Activated CD8-positive, alpha-beta T cell treated with anti-CD3 and anti-CD28 coated beads for 36 hours (primary cell): ENCODE results near the gene PAK1. TPM values are rescaled to one million over a fixed set of nuclear protein-coding genes. Genes with fewer than 3 reads are reported as not detected.

ENCODE experiments used
- ATAC-seq: fragments of 200-7000 bp; cut with Tn5 transposase; one replicate; pipeline ENCODE4 v1.10.0; 2021; ENCODE audit warnings: mild to moderate bottlenecking, moderate library complexity
- CTCF ChIA-PET: fragments of 350-600 bp; sonication (Branson Sonifier 250); formaldehyde crosslinking; loops from one replicate; lab custom pipeline; 2021; ENCODE audit warnings: antibody characterized with exemption; lab: Charles Lee
- POLR2A ChIA-PET: fragments of 350-600 bp; sonication (Branson Sonifier 250); formaldehyde crosslinking; loops from one replicate; lab custom pipeline; 2021; ENCODE audit warnings: antibody characterized with exemption; lab: Charles Lee
- DNase-seq: peaks from one replicate; pipeline ENCODE4 v3.0.0-alpha.2; 2020
- H3K27ac Mint-ChIP-seq: one replicate; pipeline ENCODE4 v1.8.0; 2021; ENCODE audit warnings: mild to moderate bottlenecking, mixed read lengths
- H3K27me3 Mint-ChIP-seq: one replicate; pipeline ENCODE4 v1.8.0; 2021; ENCODE audit warnings: mixed read lengths
- H3K36me3 Mint-ChIP-seq: one replicate; pipeline ENCODE4 v1.8.0; 2021; ENCODE audit warnings: low read depth, mixed read lengths
- H3K4me1 Mint-ChIP-seq: one replicate; pipeline ENCODE4 v1.8.0; 2021; ENCODE audit warnings: low read depth, mixed read lengths
- H3K4me3 Mint-ChIP-seq: one replicate; pipeline ENCODE4 v1.8.0; 2021; ENCODE audit warnings: mild to moderate bottlenecking, moderate library complexity, mixed read lengths
- H3K9me3 Mint-ChIP-seq: one replicate; pipeline ENCODE4 v1.8.0; 2021; ENCODE audit warnings: mixed read lengths
- CTCF ChIP-seq: fragments of 200-600 bp; IDR thresholded peaks from one replicate; pipeline ENCODE4 v1.8.0; 2022; ENCODE audit warnings: antibody characterized with exemption, mild to moderate bottlenecking
- intact Hi-C: fragments of 100-400 bp; cut with micrococcal nuclease; formaldehyde crosslinking; loops from one replicate; pipeline ENCODE4 v1.10.0; 2022
- total RNA-seq, 2 experiments: library from RNA; stranded (reverse); gene quantifications; one replicate each; pipeline ENCODE4 v1.2.3, GENCODE V29; 2021

The PAK1 gene
- total RNA-seq, 2 experiments from 2014 or later, result 43.8 to 49.9 TPM

DNA sequence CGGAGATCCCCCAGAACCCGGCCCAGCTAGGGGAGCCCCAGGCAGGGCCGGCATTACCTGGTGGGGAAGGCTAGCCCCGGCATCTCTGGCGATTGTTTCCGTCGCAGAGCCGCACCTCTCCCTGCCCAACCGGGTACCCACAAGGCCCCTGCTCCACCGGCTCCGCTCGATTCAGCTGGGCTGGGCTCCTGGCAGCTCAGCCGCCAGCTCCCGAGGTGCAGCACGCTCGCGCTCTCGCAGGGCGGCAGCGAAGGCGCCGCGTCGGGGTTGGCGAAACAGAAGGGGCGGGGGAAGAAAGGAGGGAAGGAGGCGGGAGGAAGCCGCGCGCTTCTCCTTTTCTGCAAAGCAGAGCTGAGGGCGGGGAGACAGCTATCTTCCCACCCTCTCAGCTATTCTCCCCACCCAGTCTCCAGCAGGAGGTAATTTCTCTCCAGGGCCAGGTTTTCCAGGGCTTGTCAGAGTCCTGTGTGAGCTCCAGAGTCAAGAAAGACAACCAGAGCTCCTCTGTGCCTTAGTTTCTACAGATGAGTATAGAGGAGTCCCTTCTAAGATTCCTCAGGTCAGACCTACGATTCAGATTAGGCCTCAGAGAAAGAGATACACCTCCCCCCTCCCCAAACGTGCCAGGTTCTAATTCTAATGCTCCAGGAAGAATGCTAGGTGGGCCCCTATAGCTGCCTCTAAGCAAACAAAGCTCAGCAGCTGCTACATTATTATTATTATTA, 62.0 kb downstream of the PAK1 start:
- ChIA-PET POLR2A (interaction anchor here (0.8 to 1.1 kb wide), 4 partner anchors 9 to 103 kb away, joined by 3 to 5 read pairs (median 3); no protein-coding TSS in a partner anchor), CTCF (interaction anchor here (0.5 to 1.9 kb wide), 11 partner anchors 9 to 285 kb away, joined by 3 to 8 read pairs (median 3); no protein-coding TSS in a partner anchor)
- intact Hi-C loops, result no loop called here
- DNase-seq (peak; percentile 87), ATAC-seq (peak; percentile 97)
- no peaks in the 10 kb centered on the region for H3K27me3 Mint-ChIP-seq
- no peaks in the 10 kb centered on the region for H3K9me3 Mint-ChIP-seq
- H3K4me3 Mint-ChIP-seq, result peak overlapping the region; percentile 92
- TF ChIP-seq CTCF, result no peak
- peaks cover 45% of the 10 kb centered on the region for H3K4me1 Mint-ChIP-seq
- H3K36me3 Mint-ChIP-seq, result peaks cover 6% of the 10 kb centered on the region
- peak overlapping the region; percentile 79 for H3K27ac Mint-ChIP-seq

DNA sequence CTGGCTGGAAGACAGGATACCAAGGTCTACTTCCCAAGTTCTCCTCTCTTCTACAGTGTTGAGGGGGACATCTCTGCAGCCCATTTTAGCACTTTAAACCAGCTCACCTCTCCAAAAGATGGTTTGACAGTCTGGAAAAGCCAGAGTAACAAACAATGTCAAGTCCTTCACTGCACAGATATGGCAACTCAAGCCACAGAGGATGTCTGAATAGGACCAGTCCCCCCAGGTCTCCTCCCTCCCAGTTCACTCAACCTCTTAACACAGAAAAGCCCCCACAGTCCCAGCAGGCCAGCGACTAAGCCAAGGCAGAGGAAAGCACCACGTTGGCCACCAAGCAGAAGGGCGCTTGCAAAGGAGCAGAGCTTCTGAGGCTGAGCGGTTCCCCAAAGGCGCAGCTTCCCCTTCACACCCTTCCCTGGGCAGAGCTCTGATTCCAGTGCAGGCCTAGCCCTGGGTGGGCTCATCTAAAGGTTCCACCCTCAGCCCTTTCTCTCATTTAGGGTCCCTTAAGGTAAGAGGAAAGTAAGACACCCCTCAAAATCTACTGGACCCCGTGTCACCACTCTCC, 62.7 kb downstream of the PAK1 start:
- ChIA-PET CTCF (interaction anchor here (0.5 to 1.9 kb wide), 10 partner anchors 8 to 284 kb away, joined by 3 to 8 read pairs (median 4); no protein-coding TSS in a partner anchor), POLR2A (interaction anchor here (0.8 to 1.1 kb wide), 3 partner anchors 8 to 104 kb away, joined by 3 to 5 read pairs (median 3); no protein-coding TSS in a partner anchor)
- H3K9me3 Mint-ChIP-seq, result no peaks in the 10 kb centered on the region
- H3K4me1 Mint-ChIP-seq, result peaks cover 45% of the 10 kb centered on the region
- peak; percentile 43 for DNase-seq
- TF ChIP-seq CTCF, result no peak
- peak; percentile 47 for ATAC-seq
- no peaks in the 10 kb centered on the region for H3K27me3 Mint-ChIP-seq
- H3K36me3 Mint-ChIP-seq, result peaks cover 6% of the 10 kb centered on the region
- peak overlapping the region; percentile 79 for H3K27ac Mint-ChIP-seq
- H3K4me3 Mint-ChIP-seq, result peak overlapping the region; percentile 92
- intact Hi-C loops, result no loop called here

DNA sequence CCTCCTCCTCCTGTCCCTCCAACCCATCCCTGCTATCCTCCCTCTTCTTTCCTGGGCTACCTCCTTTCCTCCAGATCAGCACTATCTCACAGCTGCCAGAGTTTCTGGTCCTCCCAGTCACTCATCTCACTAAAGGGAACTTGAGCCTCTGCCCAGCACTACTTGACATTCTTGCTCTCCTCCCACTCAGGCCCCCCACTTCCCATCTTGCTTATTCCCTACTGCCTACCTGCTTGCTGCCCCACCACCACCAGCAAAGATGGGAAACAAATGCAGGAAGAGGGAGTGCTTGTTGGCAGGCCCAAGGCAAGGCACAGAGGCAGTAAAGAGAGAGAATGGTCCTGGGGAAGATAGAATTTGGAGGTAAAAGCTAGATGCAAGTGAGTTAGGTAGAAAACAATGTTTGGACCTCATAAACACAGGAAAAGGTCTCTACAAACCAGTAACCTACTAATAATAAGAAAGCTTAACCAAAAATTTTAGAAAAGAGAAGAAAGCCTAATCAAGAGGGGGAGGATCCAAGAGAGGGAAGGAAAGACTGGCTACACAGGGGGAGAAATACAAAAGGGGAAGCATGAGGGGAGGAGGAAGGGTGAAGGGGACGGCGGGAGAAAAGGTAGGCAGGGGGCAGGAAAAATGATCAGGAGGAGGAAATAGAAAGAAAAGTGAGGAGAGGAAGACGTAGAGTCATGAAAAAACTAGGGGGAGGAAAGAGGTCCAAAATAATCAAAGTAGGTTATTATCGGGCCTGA, 63.6 kb downstream of the PAK1 start:
- Mint-ChIP-seq H3K27ac (no peak overlapping the region), H3K9me3 (no peaks in the 10 kb centered on the region), H3K36me3 (peaks cover 6% of the 10 kb centered on the region), H3K27me3 (no peaks in the 10 kb centered on the region), H3K4me3 (peak overlapping the region; percentile 92), H3K4me1 (peaks cover 45% of the 10 kb centered on the region)
- no peak for TF ChIP-seq CTCF
- intact Hi-C loops, result no loop called here
- ChIA-PET POLR2A (interaction anchor here (1.1 kb wide), 1 partner anchor 105 kb away, joined by 3 read pairs; no protein-coding TSS in a partner anchor), CTCF (interaction anchor here (1.3 to 1.9 kb wide), 4 partner anchors 7 to 65 kb away, joined by 3 to 7 read pairs (median 5); no protein-coding TSS in a partner anchor)
- ATAC-seq, result no peak
- DNase-seq, result no peak

- H3K27me3 Mint-ChIP-seq, result no peaks in the 10 kb centered on the region
- CTCF ChIA-PET, result no interaction called here
- DNase-seq, result no peak
- no peak overlapping the region for H3K27ac Mint-ChIP-seq
- peaks cover 6% of the 10 kb centered on the region for H3K36me3 Mint-ChIP-seq
- H3K4me3 Mint-ChIP-seq, result no peak overlapping the region
- no peaks in the 10 kb centered on the region for H3K9me3 Mint-ChIP-seq
- TF ChIP-seq CTCF, result no peak
- no peak for ATAC-seq
- intact Hi-C loops, result no loop called here
- POLR2A ChIA-PET, result interaction anchor here (0.7 kb wide), 1 partner anchor 178 kb away, joined by 3 read pairs; no protein-coding TSS in a partner anchor
- H3K4me1 Mint-ChIP-seq, result peaks cover 45% of the 10 kb centered on the region
Measured at GRCh38 chr11:77409046-77409445, 64.8 kb downstream of the PAK1 start.
